ENCODE results near the gene DCP2.

GRCh38 chr5:112958093-112959088, 18.2 kb upstream of the DCP2 start:
- no peak for TF ChIP-seq CTCF (IDR thresholded peaks at IDR 0.05)
- no peak for TF ChIP-seq ZFX (IDR thresholded peaks at IDR 0.05; ENCODE audit: borderline replicate concordance)

All from 22Rv1 (cell line).